DOHH2 (cell line): ENCODE measurements around the gene RENBP.

Source experiments
- H3F3A ChIP-seq: fragments of 200-600 bp; sonication (generic), shearing (Covaris generic); 2 replicates; pipeline ENCODE4 v1.6.0; 2016; ENCODE audit warnings: antibody characterized with exemption, mild to moderate bottlenecking; ENCODE audit not compliant: control insufficient read depth, insufficient read depth
- H3K27ac ChIP-seq: fragments of 200-600 bp; sonication (generic); 2 replicates; pipeline ENCODE4 v1.5.1; 2014; ENCODE audit warnings: low read depth, mild to moderate bottlenecking, low read length, moderate library complexity
- H3K27me3 ChIP-seq: fragments of 200-600 bp; sonication (generic); 2 replicates; pipeline ENCODE4 v1.6.1; 2014; ENCODE audit warnings: mild to moderate bottlenecking, low read length, mixed read lengths; ENCODE audit not compliant: control insufficient read depth
- H3K36me3 ChIP-seq: fragments of 200-600 bp; sonication (generic); 2 replicates; pipeline ENCODE4 v1.6.1; 2014; ENCODE audit warnings: mild to moderate bottlenecking, low read length, moderate library complexity, mixed read lengths; ENCODE audit not compliant: control insufficient read depth
- H3K4me1 ChIP-seq: fragments of 200-600 bp; sonication (generic); 2 replicates; pipeline ENCODE4 v1.6.1; 2014; ENCODE audit warnings: mild to moderate bottlenecking, low read length, mixed read lengths; ENCODE audit not compliant: control insufficient read depth
- H3K4me2 ChIP-seq: fragments of 200-600 bp; sonication (generic); 2 replicates; pipeline ENCODE4 v1.6.0; 2014; ENCODE audit warnings: mild to moderate bottlenecking, low read length, moderate library complexity
- H3K4me3 ChIP-seq: fragments of 200-600 bp; sonication (generic); 2 replicates; pipeline ENCODE4 v1.5.1; 2014; ENCODE audit warnings: mild to moderate bottlenecking, low read length, mixed read lengths
- H3K79me2 ChIP-seq: fragments of 200-600 bp; sonication (generic); 2 replicates; pipeline ENCODE4 v1.6.1; 2014; ENCODE audit warnings: mild to moderate bottlenecking, low read length, mixed read lengths; ENCODE audit not compliant: control insufficient read depth
- H3K9me2 ChIP-seq: fragments of 200-600 bp; sonication (generic); replicated peaks from 2 replicates; pipeline ENCODE4 v1.6.1; 2014; ENCODE audit warnings: mild to moderate bottlenecking, low read length, mixed read lengths; ENCODE audit not compliant: control insufficient read depth
- H3K9me3 ChIP-seq: fragments of 200-600 bp; sonication (generic); 2 replicates; pipeline ENCODE4 v1.6.1; 2014; ENCODE audit warnings: antibody characterized with exemption, low read length, mixed read lengths; ENCODE audit not compliant: control insufficient read depth, insufficient read depth
- H4K20me1 ChIP-seq: fragments of 200-600 bp; sonication (generic); 2 replicates; pipeline ENCODE4 v1.6.0; 2014; ENCODE audit warnings: low read depth, mild to moderate bottlenecking, antibody characterized with exemption, low read length, moderate library complexity; ENCODE audit not compliant: control insufficient read depth, insufficient read depth
- EZH2phosphoT487 ChIP-seq: fragments of 200-600 bp; sonication (generic); IDR thresholded peaks from 2 replicates; pipeline ENCODE4 v1.6.1; 2017; ENCODE audit warnings: borderline replicate concordance, mild to moderate bottlenecking, antibody characterized with exemption, low read length, moderate library complexity, mixed read lengths
- TF ChIP-seq, protein P1 (sequence below): fragments of 200-600 bp; sonication (generic); IDR thresholded peaks from one replicate; pipeline ENCODE4 v1.5.1; 2014; ENCODE audit warnings: antibody characterized with exemption, mild to moderate bottlenecking, low read depth, low read length; ENCODE audit not compliant: poor library complexity, severe bottlenecking

The RENBP gene

GRCh38 chrX:153903991-153904957 lies 40.2 kb downstream of the RENBP start, which contains the start of gene AVPR2:
AVPR2 (plus strand) TSS chrX:153904673; CDS start chrX:153905146, 473 bp downstream.
- no peaks in the 10 kb centered on the region for H3K9me2 ChIP-seq
- peaks cover 42% of the 10 kb centered on the region for H3K4me1 ChIP-seq
- H3K27me3 ChIP-seq, result no peaks in the 10 kb centered on the region

DNA sequence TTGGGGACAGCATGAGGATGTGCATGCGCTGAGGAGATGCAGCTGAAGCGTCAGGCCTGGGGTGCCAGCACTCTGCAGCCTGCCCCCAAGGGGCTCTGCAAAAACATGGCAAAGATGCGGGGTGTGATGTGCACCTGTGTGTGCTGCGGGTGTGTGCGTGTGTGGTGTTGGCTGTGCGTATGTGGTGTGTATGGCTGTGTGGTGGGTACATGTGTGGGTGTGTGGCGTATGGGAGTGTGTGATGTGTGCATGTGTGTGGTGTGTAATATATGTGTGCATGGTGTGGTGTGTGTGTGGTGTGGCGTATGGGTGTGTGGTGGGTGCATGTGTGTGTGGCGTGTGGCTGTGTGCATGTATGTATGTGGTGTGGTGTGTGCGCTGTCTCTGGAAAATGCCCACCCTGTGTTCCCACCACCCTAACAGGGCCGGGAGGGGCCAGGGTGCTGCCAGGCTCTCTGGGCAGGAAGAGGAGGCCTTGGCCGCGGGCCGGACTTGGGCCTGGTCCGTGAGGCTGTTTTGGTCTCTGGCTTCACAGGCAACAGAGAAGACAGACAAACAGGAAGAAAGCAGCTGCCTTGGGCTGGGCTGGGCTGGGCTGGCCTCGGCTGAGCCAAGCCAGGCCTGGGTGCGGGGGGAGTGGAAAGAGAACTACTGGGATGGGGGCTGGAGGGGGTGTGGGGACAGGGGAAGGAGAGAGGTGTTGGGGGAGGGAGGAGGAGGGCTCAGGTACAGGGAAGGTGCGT lies 41.0 kb downstream of the RENBP start:
- H3K4me1 ChIP-seq, result peaks cover 51% of the 10 kb centered on the region
- H3K36me3 ChIP-seq, result no peaks in the 10 kb centered on the region
- no peaks in the 10 kb centered on the region for H3K9me2 ChIP-seq
- H3F3A ChIP-seq, result no peaks in the 10 kb centered on the region; the same call in 1 of the 2 replicates
- peak overlapping the region; percentile 19; the same call in 1 of the 2 replicates for H3K4me2 ChIP-seq
- H3K27me3 ChIP-seq, result no peaks in the 10 kb centered on the region
- no peak overlapping the region for H3K4me3 ChIP-seq
- H3K9me3 ChIP-seq, result no peaks in the 10 kb centered on the region
- H4K20me1 ChIP-seq, result no peaks in the 10 kb centered on the region
- H3K27ac ChIP-seq, result no peak overlapping the region
- TF ChIP-seq EZH2phosphoT487, result no peak
- TF ChIP-seq, protein P1, sequence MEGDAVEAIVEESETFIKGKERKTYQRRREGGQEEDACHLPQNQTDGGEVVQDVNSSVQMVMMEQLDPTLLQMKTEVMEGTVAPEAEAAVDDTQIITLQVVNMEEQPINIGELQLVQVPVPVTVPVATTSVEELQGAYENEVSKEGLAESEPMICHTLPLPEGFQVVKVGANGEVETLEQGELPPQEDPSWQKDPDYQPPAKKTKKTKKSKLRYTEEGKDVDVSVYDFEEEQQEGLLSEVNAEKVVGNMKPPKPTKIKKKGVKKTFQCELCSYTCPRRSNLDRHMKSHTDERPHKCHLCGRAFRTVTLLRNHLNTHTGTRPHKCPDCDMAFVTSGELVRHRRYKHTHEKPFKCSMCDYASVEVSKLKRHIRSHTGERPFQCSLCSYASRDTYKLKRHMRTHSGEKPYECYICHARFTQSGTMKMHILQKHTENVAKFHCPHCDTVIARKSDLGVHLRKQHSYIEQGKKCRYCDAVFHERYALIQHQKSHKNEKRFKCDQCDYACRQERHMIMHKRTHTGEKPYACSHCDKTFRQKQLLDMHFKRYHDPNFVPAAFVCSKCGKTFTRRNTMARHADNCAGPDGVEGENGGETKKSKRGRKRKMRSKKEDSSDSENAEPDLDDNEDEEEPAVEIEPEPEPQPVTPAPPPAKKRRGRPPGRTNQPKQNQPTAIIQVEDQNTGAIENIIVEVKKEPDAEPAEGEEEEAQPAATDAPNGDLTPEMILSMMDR, result no peak
- no peaks in the 10 kb centered on the region for H3K79me2 ChIP-seq

More at GRCh38 chrX:153903991-153904957, 40.2 kb downstream of the RENBP start, which contains the start of gene AVPR2:
- Histone ChIP-seq H3K4me2 (peak within 1 kb of the TSS; percentile 19; the same call in 1 of the 2 replicates), H4K20me1 (no peaks in the 10 kb centered on the region), H3F3A (no peaks in the 10 kb centered on the region; the same call in 1 of the 2 replicates), H3K36me3 (no peaks in the 10 kb centered on the region), H3K9me3 (no peaks in the 10 kb centered on the region), H3K4me3 (no peak within 1 kb of the TSS; the same call in 1 of the 2 replicates), H3K79me2 (no peaks in the 10 kb centered on the region), H3K27ac (no peak within 1 kb of the TSS)
- TF ChIP-seq, protein P1, result no peak
- TF ChIP-seq EZH2phosphoT487, result no peak

DNA sequence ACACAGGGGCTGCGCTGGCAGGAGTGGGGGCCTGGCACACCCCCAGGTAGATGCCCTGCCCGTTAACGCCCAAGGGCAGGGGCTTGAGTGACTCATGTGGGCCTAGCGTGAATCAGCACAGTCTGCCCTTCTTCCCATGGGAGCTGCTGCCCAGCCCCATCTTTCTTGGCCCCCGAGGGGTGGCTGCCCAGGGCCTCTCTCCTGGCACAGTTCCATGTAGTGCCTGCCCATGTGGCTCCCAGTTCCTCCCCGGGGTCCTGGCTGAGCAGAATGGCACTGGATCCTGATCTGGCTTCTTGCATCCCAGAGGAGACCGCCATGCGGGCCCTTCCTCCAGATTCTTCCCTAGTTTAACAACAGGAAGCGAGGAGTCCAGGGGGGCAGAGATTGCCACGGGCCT lies 42.1 kb downstream of the RENBP start:
- TF ChIP-seq, protein P1, result no peak
- Histone ChIP-seq H3K9me2 (no peaks in the 10 kb centered on the region), H3K4me1 (peaks cover 58% of the 10 kb centered on the region), H3K36me3 (no peaks in the 10 kb centered on the region), H3F3A (no peaks in the 10 kb centered on the region; the same call in 1 of the 2 replicates), H3K27ac (no peak overlapping the region), H3K4me2 (no peak overlapping the region), H4K20me1 (no peaks in the 10 kb centered on the region), H3K9me3 (no peaks in the 10 kb centered on the region), H3K79me2 (no peaks in the 10 kb centered on the region), H3K4me3 (no peak overlapping the region), H3K27me3 (no peaks in the 10 kb centered on the region)
